Endothelial cell of umbilical vein (primary cell): Measurements from ENCODE around the gene AKAP13. TPM values are rescaled to one million over a fixed set of nuclear protein-coding genes. Genes with fewer than 3 reads are reported as not detected.

Experiments
- BruUV-seq: library from RNA; stranded (reverse); fragments of 400-500 nt; replicated peaks from 2 replicates; lab custom pipeline; 2021; lab: Mats Ljungman, UMichigan
- CTCF ChIA-PET: fragments of 300-600, 350-600 bp; sonication (Branson Sonifier 250); formaldehyde crosslinking; loops from one replicate; lab custom pipeline; 2021; ENCODE audit warnings: antibody characterized with exemption, inconsistent platforms; lab: Charles Lee
- POLR2A ChIA-PET: fragments of 300-600, 350-600 bp; sonication (Branson Sonifier 250); formaldehyde crosslinking; loops from one replicate; lab custom pipeline; 2021; ENCODE audit warnings: antibody characterized with exemption, inconsistent platforms; lab: Charles Lee
- DNase-seq: peaks from one replicate; pipeline ENCODE4 v3.0.0-alpha.2; 2011; ENCODE audit warnings: low read depth, low spot score
- FAIRE-seq: peaks from 2 replicates; lab custom pipeline; 2011; peaks lifted over from hg19 to GRCh38; lab: Jason Lieb, UNC
- H2AFZ ChIP-seq: 2 replicates; pipeline ENCODE4 v1.6.0; 2012; ENCODE audit warnings: low read depth, low read length, control low read depth, inconsistent platforms
- H3K27ac ChIP-seq: 2 replicates; pipeline ENCODE4 v1.5.1; 2011; ENCODE audit warnings: low read depth, mild to moderate bottlenecking, control low read depth, low read length, moderate library complexity; ENCODE audit not compliant: insufficient read depth
- H3K27me3 ChIP-seq, 2 experiments: 2 replicates each; pipeline versions ENCODE4 v1.6.0 to v1.6.1; 2011; ENCODE audit warnings: low read length in 2 of 2, mixed read lengths in 1 of 2; ENCODE audit not compliant: control insufficient read depth in 2 of 2, insufficient read depth in 2 of 2
- H3K36me3 ChIP-seq, 2 experiments: 2 replicates in 1 of 2; 3 replicates in 1 of 2; pipeline ENCODE4 v1.5.1; 2011; ENCODE audit warnings: low read length in 2 of 2, mild to moderate bottlenecking in 1 of 2, moderate library complexity in 1 of 2; ENCODE audit not compliant: control insufficient read depth in 2 of 2, insufficient read depth in 2 of 2; ENCODE audit errors: extremely low read depth in 1 of 2
- H3K4me1 ChIP-seq: 3 replicates; pipeline ENCODE4 v1.5.1; 2011; ENCODE audit warnings: mild to moderate bottlenecking, low read length; ENCODE audit not compliant: control insufficient read depth, insufficient read depth; ENCODE audit errors: extremely low read depth
- H3K4me2 ChIP-seq: 2 replicates; pipeline ENCODE4 v1.6.1; 2011; ENCODE audit warnings: low read length, control low read depth, mixed read lengths; ENCODE audit not compliant: insufficient read depth
- H3K4me3 ChIP-seq, 3 experiments: fragments of 200-600 bp in 1 of 3; sonication (generic), shearing (Covaris generic) in 1 of 3; replicated peaks in 1 of 3; 2 replicates each; pipeline ENCODE4 v1.5.1; 2011 to 2016; ENCODE audit warnings: control low read depth in 3 of 3, low read length in 3 of 3, mild to moderate bottlenecking in 2 of 3, inconsistent platforms in 1 of 3, low read depth in 1 of 3, moderate library complexity in 1 of 3; ENCODE audit not compliant: insufficient read depth in 1 of 3
- H3K79me2 ChIP-seq: 2 replicates; pipeline ENCODE4 v1.6.0; 2012; ENCODE audit warnings: low read length, inconsistent platforms; ENCODE audit not compliant: control insufficient read depth, insufficient read depth
- H3K9ac ChIP-seq: replicated peaks from 2 replicates; pipeline ENCODE3; 2011; ENCODE audit warnings: low read length, control low read depth; ENCODE audit not compliant: insufficient read depth; ENCODE audit errors: extremely low read depth
- H3K9me1 ChIP-seq: replicated peaks from 3 replicates; pipeline ENCODE4 v1.6.0; 2011; ENCODE audit warnings: mild to moderate bottlenecking, low read length; ENCODE audit not compliant: control insufficient read depth, insufficient read depth; ENCODE audit errors: extremely low read depth
- H3K9me3 ChIP-seq: replicated peaks from 2 replicates; pipeline ENCODE4 v1.5.1; 2012; ENCODE audit warnings: low read length, inconsistent platforms; ENCODE audit not compliant: control insufficient read depth, insufficient read depth
- H4K20me1 ChIP-seq: replicated peaks from 2 replicates; pipeline ENCODE3; 2011; ENCODE audit warnings: mild to moderate bottlenecking, low read length; ENCODE audit not compliant: control insufficient read depth, insufficient read depth; ENCODE audit errors: extremely low read depth
- CTCF ChIP-seq, 2 donors: IDR thresholded peaks; 1 replicate in 1 of 2; 2 replicates in 1 of 2; pipeline ENCODE4 v1.5.1; 2011; ENCODE audit warnings: low read length in 2 of 2, mild to moderate bottlenecking in 2 of 2, moderate library complexity in 2 of 2, control low read depth in 1 of 2, inconsistent platforms in 1 of 2, low read depth in 1 of 2; ENCODE audit not compliant: insufficient read depth in 1 of 2; ENCODE audit errors: extremely low read depth in 1 of 2
- EZH2 ChIP-seq: IDR thresholded peaks from 2 replicates; pipeline ENCODE4 v1.6.1; 2012; ENCODE audit warnings: borderline replicate concordance, low read depth, mild to moderate bottlenecking, moderate library complexity, low read length, inconsistent platforms; ENCODE audit not compliant: severe bottlenecking
- FOS ChIP-seq: IDR thresholded peaks from 2 replicates; pipeline ENCODE4 v1.6.1; 2011; ENCODE audit warnings: mild to moderate bottlenecking, low read length, moderate library complexity, borderline replicate concordance; ENCODE audit not compliant: insufficient read depth
- GATA2 ChIP-seq: IDR thresholded peaks from 2 replicates; pipeline ENCODE4 v1.7.0; 2011; ENCODE audit warnings: low read depth, mild to moderate bottlenecking, moderate library complexity, mixed read lengths, low read length; ENCODE audit not compliant: insufficient read length, insufficient read depth
- JUN ChIP-seq: IDR thresholded peaks from 2 replicates; pipeline ENCODE4 v1.6.1; 2011; ENCODE audit warnings: borderline replicate concordance, low read depth; ENCODE audit not compliant: insufficient read length, insufficient read depth
- MAX ChIP-seq: IDR thresholded peaks from 2 replicates; pipeline ENCODE4 v1.6.1; 2011; ENCODE audit not compliant: insufficient read depth, insufficient read length
- MYC ChIP-seq: IDR thresholded peaks from one replicate; pipeline ENCODE4 v1.6.1; 2011; ENCODE audit warnings: mild to moderate bottlenecking, low read depth, low read length
- POLR2A ChIP-seq: IDR thresholded peaks from 2 replicates; pipeline ENCODE4 v1.6.1; 2012; ENCODE audit warnings: low read depth, mild to moderate bottlenecking, control low read depth, low read length
- POLR2AphosphoS5 ChIP-seq: IDR thresholded peaks from 2 replicates; pipeline ENCODE4 v1.6.1; 2012; ENCODE audit warnings: low read depth, mild to moderate bottlenecking, control low read depth, low read length, moderate library complexity; ENCODE audit not compliant: insufficient read depth
- dilution Hi-C: fragments of 300-500 bp; cut with MboI; formaldehyde crosslinking; loops from one replicate; pipeline ENCODE4 v1.15.0; 2019; ENCODE audit warnings: low sequenced_read_pairs; ENCODE audit not compliant: extremely low pct_ligation_motif_present
- intact Hi-C: fragments of 100-400 bp; cut with micrococcal nuclease; formaldehyde crosslinking; loops from one replicate; pipeline ENCODE4 v1.10.0; 2022
- polyA plus RNA-seq, 4 experiments: library from polyadenylated mRNA; depleted of rRNA in 3 of 4; stranded (reverse) in 3 of 4; unstranded in 1 of 4; fragments of >200 nt; gene quantifications; 2 replicates each; pipeline versions ENCODE4 v1.2.1 to v1.2.3, GENCODE V29; 2011 to 2012; ENCODE audit warnings: missing spikeins in 1 of 4
- total RNA-seq: library from RNA; stranded (reverse); gene quantifications from 2 replicates; pipeline ENCODE4 v1.2.3, GENCODE V29; 2021

Gene AKAP13
- total and polyA plus RNA-seq, 2 donors (not counting 3 experiments of a cell fraction or from before 2014, with no cell fraction given) = 22.8 to 87.8 TPM

- intact Hi-C loops (no loop called here), dilution Hi-C loops (no loop called here)
- DNase-seq (no peak), FAIRE-seq (no peak)
- H3K9me1 ChIP-seq = no peaks in the 10 kb centered on the region
- ChIA-PET CTCF (interaction anchor here (0.8 to 2.3 kb wide), 2 partner anchors 18 to 119 kb away, joined by 4 to 6 read pairs; no protein-coding TSS in a partner anchor), POLR2A (interaction anchor here (0.6 kb wide), 1 partner anchor 19 kb away, joined by 3 read pairs; no protein-coding TSS in a partner anchor)
- no peak overlapping the region for H2AFZ ChIP-seq
- H3K9me3 ChIP-seq = no peaks in the 10 kb centered on the region
- no peak overlapping the region for H3K4me3 ChIP-seq
- H3K4me2 ChIP-seq = no peak overlapping the region
- H3K27ac ChIP-seq = no peak overlapping the region
- no TSS peak for BruUV-seq
- TF ChIP-seq EZH2 = no peak
- TF ChIP-seq GATA2 = no peak
- TF ChIP-seq JUN = no peak
- TF ChIP-seq POLR2AphosphoS5 = no peak
- no peak for TF ChIP-seq MYC
- TF ChIP-seq POLR2A = no peak
- no peak for TF ChIP-seq MAX
- TF ChIP-seq CTCF (IDR thresholded peaks at IDR 0.05; ENCODE audit: extremely low read depth in 1 of 2, insufficient read depth in 1 of 2, low read depth in 1 of 2, low read length in 2 of 2) = no peak
- no peak for TF ChIP-seq FOS
- H3K36me3 ChIP-seq = peaks cover 0 to 14% of the 10 kb centered on the region in 2 experiments
- H3K27me3 ChIP-seq = no peaks in the 10 kb centered on the region
- H3K79me2 ChIP-seq = no peaks in the 10 kb centered on the region
- H4K20me1 ChIP-seq = no peaks in the 10 kb centered on the region
- H3K4me1 ChIP-seq = peaks cover 14% of the 10 kb centered on the region
- no peak overlapping the region for H3K9ac ChIP-seq
Measured at GRCh38 chr15:85711580-85712192, 331.3 kb downstream of the AKAP13 start.
